Calu3 (cell line): ENCODE measurements around the gene KIAA1614. TPM values are rescaled to one million over a fixed set of nuclear protein-coding genes. Genes with fewer than 3 reads are reported as not detected.

ENCODE experiments used
- BruUV-seq: library from RNA; stranded (reverse); fragments of 400-500 nt; replicated peaks from 2 replicates; lab custom pipeline; 2021; lab: Mats Ljungman, UMichigan
- CTCF ChIA-PET: fragments of 300-600 bp; sonication (Branson Sonifier 250); formaldehyde crosslinking; loops from one replicate; lab custom pipeline; 2022; ENCODE audit warnings: antibody characterized with exemption; lab: Charles Lee
- DNase-seq: peaks from one replicate; pipeline ENCODE4 v3.0.0; 2022
- H3K27ac Mint-ChIP-seq: one replicate; pipeline ENCODE4 v1.8.0; 2022; ENCODE audit warnings: mixed read lengths; ENCODE audit not compliant: unreplicated experiment
- H3K27me3 Mint-ChIP-seq: one replicate; pipeline ENCODE4 v1.8.0; 2022; ENCODE audit warnings: mixed read lengths; ENCODE audit not compliant: unreplicated experiment
- H3K36me3 Mint-ChIP-seq: one replicate; pipeline ENCODE4 v1.8.0; 2022; ENCODE audit warnings: mild to moderate bottlenecking, moderate library complexity, mixed read lengths; ENCODE audit not compliant: insufficient read depth, unreplicated experiment
- H3K4me1 Mint-ChIP-seq: one replicate; pipeline ENCODE4 v1.8.0; 2022; ENCODE audit warnings: mild to moderate bottlenecking, low read depth, mixed read lengths; ENCODE audit not compliant: unreplicated experiment
- H3K4me3 Mint-ChIP-seq: one replicate; pipeline ENCODE4 v1.8.0; 2022; ENCODE audit warnings: mild to moderate bottlenecking, low read depth, moderate library complexity, mixed read lengths; ENCODE audit not compliant: unreplicated experiment
- H3K9me3 Mint-ChIP-seq: one replicate; pipeline ENCODE4 v1.8.0; 2022; ENCODE audit warnings: low read depth, mixed read lengths; ENCODE audit not compliant: unreplicated experiment
- intact Hi-C: fragments of 100-400 bp; cut with micrococcal nuclease; formaldehyde crosslinking; loops from one replicate; pipeline ENCODE4 v1.10.0; 2022; ENCODE audit not compliant: unreplicated experiment
- total RNA-seq: library from RNA; stranded (reverse); gene quantifications from 2 replicates; pipeline ENCODE4 v1.2.3, GENCODE V29; 2022
- TF ChIP-seq, protein P1 (sequence below): fragments of 200-600 bp; IDR thresholded peaks from one replicate; pipeline ENCODE4 v1.8.0; 2022; ENCODE audit warnings: antibody characterized with exemption; ENCODE audit not compliant: unreplicated experiment

Gene KIAA1614
- total RNA-seq, 1 experiment from 2014 or later: 0.19 TPM

DNA sequence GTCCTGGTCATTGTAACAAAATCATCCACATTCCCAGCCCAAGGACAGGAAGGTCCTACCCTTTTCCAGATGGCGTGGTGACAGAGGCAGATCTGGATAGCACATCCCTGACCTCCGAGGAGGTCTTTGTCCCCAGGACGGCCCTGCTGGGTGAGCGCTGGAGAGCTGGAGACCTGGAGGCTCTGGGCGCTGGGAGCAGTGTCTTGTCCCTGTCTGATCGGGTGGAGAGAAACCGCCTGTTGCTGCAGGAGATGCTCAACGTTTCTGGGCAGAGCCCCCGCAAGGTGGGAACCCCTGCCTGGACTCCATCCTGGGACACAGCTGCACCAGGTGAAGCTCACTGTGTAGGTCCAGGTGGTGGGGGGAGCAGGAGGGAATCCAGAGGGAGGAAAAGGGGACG lies 4.1 kb downstream of the KIAA1614 start:
- intact Hi-C loops: no loop called here
- Mint-ChIP-seq H3K36me3 (peaks cover 4% of the 10 kb centered on the region), H3K4me3 (no peak overlapping the region), H3K27ac (no peak overlapping the region), H3K4me1 (peaks cover 3% of the 10 kb centered on the region), H3K9me3 (no peaks in the 10 kb centered on the region), H3K27me3 (peaks cover 58% of the 10 kb centered on the region)
- DNase-seq: no peak
- TF ChIP-seq, protein P1, sequence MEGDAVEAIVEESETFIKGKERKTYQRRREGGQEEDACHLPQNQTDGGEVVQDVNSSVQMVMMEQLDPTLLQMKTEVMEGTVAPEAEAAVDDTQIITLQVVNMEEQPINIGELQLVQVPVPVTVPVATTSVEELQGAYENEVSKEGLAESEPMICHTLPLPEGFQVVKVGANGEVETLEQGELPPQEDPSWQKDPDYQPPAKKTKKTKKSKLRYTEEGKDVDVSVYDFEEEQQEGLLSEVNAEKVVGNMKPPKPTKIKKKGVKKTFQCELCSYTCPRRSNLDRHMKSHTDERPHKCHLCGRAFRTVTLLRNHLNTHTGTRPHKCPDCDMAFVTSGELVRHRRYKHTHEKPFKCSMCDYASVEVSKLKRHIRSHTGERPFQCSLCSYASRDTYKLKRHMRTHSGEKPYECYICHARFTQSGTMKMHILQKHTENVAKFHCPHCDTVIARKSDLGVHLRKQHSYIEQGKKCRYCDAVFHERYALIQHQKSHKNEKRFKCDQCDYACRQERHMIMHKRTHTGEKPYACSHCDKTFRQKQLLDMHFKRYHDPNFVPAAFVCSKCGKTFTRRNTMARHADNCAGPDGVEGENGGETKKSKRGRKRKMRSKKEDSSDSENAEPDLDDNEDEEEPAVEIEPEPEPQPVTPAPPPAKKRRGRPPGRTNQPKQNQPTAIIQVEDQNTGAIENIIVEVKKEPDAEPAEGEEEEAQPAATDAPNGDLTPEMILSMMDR: no peak
- BruUV-seq: no TSS peak
- CTCF ChIA-PET: no interaction called here

DNA sequence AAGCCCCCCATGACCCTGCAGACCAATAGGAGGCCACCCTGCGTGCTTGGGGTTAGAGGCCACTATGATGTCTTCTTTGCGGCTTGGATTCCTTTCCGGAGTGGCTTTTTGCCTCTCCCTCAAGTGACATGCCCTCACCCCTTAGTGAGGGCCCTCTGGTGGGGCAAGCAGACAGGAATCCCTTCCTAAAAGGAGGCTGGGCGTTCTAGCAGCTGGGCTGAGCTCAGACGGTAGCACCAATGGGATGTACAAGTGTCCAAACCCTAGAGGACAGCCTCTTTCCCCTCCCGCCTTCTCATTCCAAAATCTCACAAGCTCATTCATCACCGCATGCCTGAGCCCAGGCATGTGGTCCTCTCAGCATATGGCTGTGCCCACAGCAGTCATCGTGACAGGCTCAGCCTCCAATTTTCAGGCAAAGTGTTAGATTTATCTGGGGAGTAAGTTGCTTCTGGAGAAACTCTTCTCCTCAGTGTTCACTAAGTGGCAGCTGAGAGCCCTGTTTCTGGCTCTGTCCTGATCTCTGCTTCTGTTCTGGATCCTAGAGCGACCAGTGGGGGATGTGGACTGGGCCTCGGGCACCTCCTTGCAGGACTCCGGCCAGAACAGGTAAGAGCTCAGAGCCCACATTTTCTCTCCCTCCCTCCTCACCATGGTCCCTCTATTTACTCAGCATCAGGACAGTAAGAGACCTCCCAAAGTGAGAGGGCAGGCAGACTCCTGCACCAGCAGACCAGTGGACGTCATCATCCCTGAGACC lies 4.8 kb downstream of the KIAA1614 start:
- no peak overlapping the region for H3K27ac Mint-ChIP-seq
- no peaks in the 10 kb centered on the region for H3K4me1 Mint-ChIP-seq
- intact Hi-C loops: no loop called here
- TF ChIP-seq, protein P1: no peak
- CTCF ChIA-PET: no interaction called here
- no peak overlapping the region for H3K4me3 Mint-ChIP-seq
- no peaks in the 10 kb centered on the region for H3K36me3 Mint-ChIP-seq
- DNase-seq: no peak
- peaks cover 57% of the 10 kb centered on the region for H3K27me3 Mint-ChIP-seq
- no peaks in the 10 kb centered on the region for H3K9me3 Mint-ChIP-seq
- BruUV-seq: no TSS peak

DNA sequence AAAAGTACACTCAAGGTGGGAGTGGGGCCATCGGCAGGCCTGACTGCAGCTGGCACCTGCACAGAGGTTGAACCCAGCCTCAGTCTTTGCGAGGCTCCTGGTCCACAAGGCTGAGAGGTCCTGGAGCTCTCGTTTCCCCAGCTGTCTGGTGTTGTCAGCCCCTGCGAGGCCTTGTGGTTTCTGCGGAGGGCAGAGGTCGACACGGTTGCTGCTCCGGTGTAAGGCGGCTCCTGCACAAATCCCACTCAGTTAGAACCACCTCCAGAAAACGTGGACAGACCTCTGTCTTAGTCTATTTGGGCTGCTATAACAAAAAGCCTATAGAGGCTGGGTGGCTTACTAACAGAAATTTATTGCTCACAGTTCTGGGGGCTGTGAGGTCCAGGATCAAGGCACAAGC lies 5.8 kb downstream of the KIAA1614 start:
- DNase-seq: no peak
- peaks cover 57% of the 10 kb centered on the region for H3K27me3 Mint-ChIP-seq
- H3K4me3 Mint-ChIP-seq: no peak overlapping the region
- CTCF ChIA-PET: no interaction called here
- no TSS peak for BruUV-seq
- H3K4me1 Mint-ChIP-seq: no peaks in the 10 kb centered on the region
- TF ChIP-seq, protein P1: no peak
- H3K27ac Mint-ChIP-seq: no peak overlapping the region
- H3K36me3 Mint-ChIP-seq: no peaks in the 10 kb centered on the region
- intact Hi-C loops: no loop called here
- no peaks in the 10 kb centered on the region for H3K9me3 Mint-ChIP-seq

DNA sequence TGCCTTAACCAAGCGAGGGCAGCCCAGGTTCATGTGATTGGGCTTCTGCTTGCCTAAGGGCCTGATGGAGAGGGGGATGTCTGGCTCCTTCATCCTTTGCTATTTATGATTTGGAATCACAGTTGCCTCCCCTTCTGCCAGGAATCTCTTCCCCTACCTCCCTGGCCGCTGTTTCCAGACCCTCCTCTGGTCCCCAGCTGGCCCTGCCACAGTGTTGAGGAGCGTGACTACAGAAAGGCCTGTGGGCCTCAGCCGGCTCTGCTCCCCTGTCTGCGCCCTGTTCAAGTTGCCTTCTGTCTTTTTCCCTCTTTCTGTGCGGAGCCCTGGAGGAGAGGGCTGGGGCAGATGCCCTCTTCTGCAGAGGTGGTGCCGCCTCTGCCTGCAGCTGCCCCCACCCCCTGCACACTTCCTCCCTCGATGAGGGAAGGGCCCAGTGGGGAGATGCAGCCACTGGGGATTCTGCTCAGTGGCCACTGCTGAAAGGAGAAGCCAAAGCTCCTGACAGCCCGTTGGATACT lies 6.5 kb downstream of the KIAA1614 start:
- BruUV-seq: no TSS peak
- no peaks in the 10 kb centered on the region for H3K4me1 Mint-ChIP-seq
- no peaks in the 10 kb centered on the region for H3K36me3 Mint-ChIP-seq
- no peaks in the 10 kb centered on the region for H3K9me3 Mint-ChIP-seq
- intact Hi-C loops: no loop called here
- H3K27me3 Mint-ChIP-seq: peaks cover 57% of the 10 kb centered on the region
- no peak for DNase-seq
- no peak overlapping the region for H3K27ac Mint-ChIP-seq
- TF ChIP-seq, protein P1: no peak
- CTCF ChIA-PET: no interaction called here
- H3K4me3 Mint-ChIP-seq: no peak overlapping the region
